OCI-LY1 (cell line): ENCODE results near the gene TTLL9.

Source experiments
- H2AFZ ChIP-seq: fragments of 200-600 bp; sonication (generic), shearing (Covaris generic); 2 replicates; pipeline ENCODE4 v1.6.0; 2014; ENCODE audit warnings: antibody characterized with exemption, mild to moderate bottlenecking, low read length
- H3F3A ChIP-seq: fragments of 200-600 bp; sonication (generic), shearing (Covaris generic); 2 replicates; pipeline ENCODE4 v1.6.0; 2014; ENCODE audit warnings: mild to moderate bottlenecking, antibody characterized with exemption, low read length, moderate library complexity; ENCODE audit not compliant: insufficient read depth
- H3K27ac ChIP-seq: fragments of 200-600 bp; sonication (generic); 2 replicates; pipeline ENCODE4 v1.5.1; 2014; ENCODE audit warnings: low read length, mixed run types, mild to moderate bottlenecking, low read depth; ENCODE audit not compliant: poor library complexity, severe bottlenecking
- H3K27me3 ChIP-seq: fragments of 200-600 bp; sonication (generic); 2 replicates; pipeline ENCODE4 v1.6.0; 2014; ENCODE audit warnings: antibody characterized with exemption, mild to moderate bottlenecking, low read length, moderate library complexity; ENCODE audit not compliant: insufficient read depth
- H3K36me3 ChIP-seq: fragments of 200-600 bp; sonication (generic); 2 replicates; pipeline ENCODE4 v1.6.1; 2014; ENCODE audit warnings: mild to moderate bottlenecking, antibody characterized with exemption, low read length, moderate library complexity, mixed read lengths; ENCODE audit not compliant: insufficient read depth
- H3K4me1 ChIP-seq: fragments of 200-600 bp; sonication (generic); 2 replicates; pipeline ENCODE4 v1.5.1; 2014; ENCODE audit warnings: mild to moderate bottlenecking, low read length, moderate library complexity; ENCODE audit not compliant: insufficient read depth, severe bottlenecking
- H3K4me2 ChIP-seq: fragments of 200-600 bp; sonication (generic), shearing (Covaris generic); 2 replicates; pipeline ENCODE4 v1.6.1; 2014; ENCODE audit warnings: low read length
- H3K4me3 ChIP-seq: fragments of 200-600 bp; sonication (generic); 2 replicates; pipeline ENCODE4 v1.5.1; 2014; ENCODE audit warnings: low read length, low read depth, mild to moderate bottlenecking, mixed read lengths; ENCODE audit not compliant: poor library complexity, severe bottlenecking
- H3K79me2 ChIP-seq: fragments of 200-600 bp; shearing (Covaris generic); 2 replicates; pipeline ENCODE4 v1.6.1; 2016; ENCODE audit warnings: mixed run types, low read length, mixed read lengths; ENCODE audit not compliant: insufficient read depth
- H3K9ac ChIP-seq: fragments of 200-600 bp; sonication (generic), shearing (Covaris generic); 2 replicates; pipeline ENCODE4 v1.6.1; 2014; ENCODE audit warnings: mild to moderate bottlenecking, low read length, mixed read lengths
- H3K9me2 ChIP-seq: fragments of 200-600 bp; sonication (generic), shearing (Covaris generic); 2 replicates; pipeline ENCODE4 v1.6.1; 2014; ENCODE audit warnings: low read depth, mild to moderate bottlenecking, low read length, mixed read lengths
- H3K9me3 ChIP-seq: fragments of 200-600 bp; shearing (Covaris generic); 2 replicates; pipeline ENCODE4 v1.6.1; 2014; ENCODE audit warnings: low read length, mixed read lengths
- H4K20me1 ChIP-seq: fragments of 200-600 bp; sonication (generic), shearing (Covaris generic); 2 replicates; pipeline ENCODE4 v1.6.0; 2016; ENCODE audit warnings: mild to moderate bottlenecking, low read length; ENCODE audit not compliant: insufficient read depth
- CTCF ChIP-seq: fragments of 200-600 bp; sonication (generic), shearing (Covaris generic); IDR thresholded peaks from 2 replicates; pipeline ENCODE4 v1.5.1; 2017; ENCODE audit warnings: mild to moderate bottlenecking, antibody characterized with exemption, low read length, moderate library complexity, mixed read lengths
- EZH2 ChIP-seq: fragments of 200-600 bp; sonication (generic), shearing (Covaris generic); IDR thresholded peaks from 2 replicates; pipeline ENCODE4 v1.8.0; 2017; ENCODE audit warnings: borderline replicate concordance, mixed run types, mild to moderate bottlenecking, antibody characterized with exemption, low read length, moderate library complexity, mixed read lengths

TTLL9 gene

GRCh38 chr20:31830406-31830981, 39.9 kb upstream of the TTLL9 start:
- no peak overlapping the region for H3K4me3 ChIP-seq
- TF ChIP-seq EZH2 (no peak), CTCF (no peak)
- no peaks in the 10 kb centered on the region for H3F3A ChIP-seq
- H3K4me2 ChIP-seq = no peak overlapping the region
- H3K79me2 ChIP-seq = no peaks in the 10 kb centered on the region
- no peak overlapping the region for H3K9ac ChIP-seq
- H2AFZ ChIP-seq = no peak overlapping the region
- H3K27me3 ChIP-seq = no peaks in the 10 kb centered on the region
- H3K4me1 ChIP-seq = peaks cover 7% of the 10 kb centered on the region
- no peaks in the 10 kb centered on the region for H3K36me3 ChIP-seq
- no peaks in the 10 kb centered on the region for H3K9me3 ChIP-seq
- no peaks in the 10 kb centered on the region for H4K20me1 ChIP-seq
- H3K27ac ChIP-seq = no peak overlapping the region
- H3K9me2 ChIP-seq = no peaks in the 10 kb centered on the region

- H3F3A ChIP-seq = no peaks in the 10 kb centered on the region
- H3K27ac ChIP-seq = no peak overlapping the region
- H4K20me1 ChIP-seq = no peaks in the 10 kb centered on the region
- TF ChIP-seq CTCF = no peak
- no peak for TF ChIP-seq EZH2
- H2AFZ ChIP-seq = no peak overlapping the region
- no peaks in the 10 kb centered on the region for H3K79me2 ChIP-seq
- H3K27me3 ChIP-seq = no peaks in the 10 kb centered on the region
- no peak overlapping the region for H3K4me2 ChIP-seq
- H3K9me3 ChIP-seq = no peaks in the 10 kb centered on the region
- H3K9ac ChIP-seq = no peak overlapping the region
- no peaks in the 10 kb centered on the region for H3K36me3 ChIP-seq
- peaks cover 7% of the 10 kb centered on the region for H3K4me1 ChIP-seq
- no peaks in the 10 kb centered on the region for H3K9me2 ChIP-seq
- H3K4me3 ChIP-seq = no peak overlapping the region
These were observed 39.2 kb upstream of the TTLL9 start for GRCh38 chr20:31831211-31831610.

- Histone ChIP-seq H3K4me1 (peaks cover 7% of the 10 kb centered on the region), H3K9ac (no peak overlapping the region), H3K27ac (no peak overlapping the region), H2AFZ (no peak overlapping the region), H3F3A (no peaks in the 10 kb centered on the region), H3K27me3 (no peaks in the 10 kb centered on the region), H3K36me3 (no peaks in the 10 kb centered on the region), H4K20me1 (no peaks in the 10 kb centered on the region), H3K4me3 (no peak overlapping the region), H3K9me3 (no peaks in the 10 kb centered on the region), H3K79me2 (no peaks in the 10 kb centered on the region), H3K4me2 (no peak overlapping the region), H3K9me2 (no peaks in the 10 kb centered on the region)
- TF ChIP-seq CTCF (no peak), EZH2 (no peak)
These were observed 38.6 kb upstream of the TTLL9 start for GRCh38 chr20:31831771-31832306.
